Transverse colon (tissue), 4 donors: ENCODE data around the gene PPM1H.

ENCODE experiments used
- POLR2AphosphoS5 ChIP-seq, 3 donors: sonication (generic); formaldehyde crosslinking; IDR thresholded peaks; one replicate each; pipeline ENCODE4 v1.6.1; 2016; ENCODE audit warnings: antibody characterized with exemption in 3 of 3
- TF ChIP-seq, protein P1 (sequence below), 5 experiments: fragments of 200-600 bp in 3 of 5; fragments of 450-650 bp in 2 of 5; sonication (generic) in 3 of 5; IDR thresholded peaks; 1 replicate in 2 of 5; 2 replicates in 3 of 5; pipeline ENCODE4 v1.5.1; 2016 to 2017; ENCODE audit warnings: antibody characterized with exemption in 5 of 5, inconsistent platforms in 3 of 5, mild to moderate bottlenecking in 2 of 5, moderate library complexity in 1 of 5

DNA sequence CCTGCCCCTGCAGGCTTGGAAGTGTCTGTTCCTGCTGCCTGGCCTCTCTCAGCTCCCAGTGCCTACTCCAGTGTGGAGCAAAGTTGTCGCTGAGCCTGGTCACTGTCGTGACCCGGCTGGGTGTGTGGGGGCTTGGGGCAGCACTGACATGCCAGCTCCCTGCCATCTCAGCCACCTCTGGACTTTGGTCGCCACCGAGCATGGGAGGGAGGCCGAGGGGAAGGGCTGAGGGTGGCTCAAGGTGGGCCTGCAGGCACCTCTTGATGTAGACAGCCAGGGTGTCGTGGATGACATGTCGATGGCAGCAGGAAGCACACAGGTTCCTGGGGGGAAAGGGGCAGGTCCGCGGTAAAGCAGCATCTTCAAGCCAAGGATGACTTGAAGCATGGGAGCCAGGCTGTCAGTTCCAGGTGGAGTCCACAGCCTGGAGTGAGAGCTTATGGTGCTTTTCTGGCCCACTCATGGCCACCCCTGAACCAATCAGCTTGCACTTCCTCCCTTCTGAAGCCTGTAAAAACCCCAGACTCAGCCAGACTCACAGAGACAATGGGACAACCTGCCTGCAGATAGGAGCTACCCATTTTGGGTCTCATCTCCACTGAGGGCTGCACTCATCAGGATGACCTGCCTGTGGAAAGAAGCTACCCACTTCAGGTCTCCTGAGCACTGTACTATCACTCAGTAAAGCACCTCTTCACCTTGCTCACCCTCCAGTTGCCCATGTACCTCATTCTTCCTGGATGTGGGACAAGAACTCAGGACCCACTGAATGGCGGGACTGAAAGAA, 258.2 kb downstream of the PPM1H start:
- TF ChIP-seq, protein P1, sequence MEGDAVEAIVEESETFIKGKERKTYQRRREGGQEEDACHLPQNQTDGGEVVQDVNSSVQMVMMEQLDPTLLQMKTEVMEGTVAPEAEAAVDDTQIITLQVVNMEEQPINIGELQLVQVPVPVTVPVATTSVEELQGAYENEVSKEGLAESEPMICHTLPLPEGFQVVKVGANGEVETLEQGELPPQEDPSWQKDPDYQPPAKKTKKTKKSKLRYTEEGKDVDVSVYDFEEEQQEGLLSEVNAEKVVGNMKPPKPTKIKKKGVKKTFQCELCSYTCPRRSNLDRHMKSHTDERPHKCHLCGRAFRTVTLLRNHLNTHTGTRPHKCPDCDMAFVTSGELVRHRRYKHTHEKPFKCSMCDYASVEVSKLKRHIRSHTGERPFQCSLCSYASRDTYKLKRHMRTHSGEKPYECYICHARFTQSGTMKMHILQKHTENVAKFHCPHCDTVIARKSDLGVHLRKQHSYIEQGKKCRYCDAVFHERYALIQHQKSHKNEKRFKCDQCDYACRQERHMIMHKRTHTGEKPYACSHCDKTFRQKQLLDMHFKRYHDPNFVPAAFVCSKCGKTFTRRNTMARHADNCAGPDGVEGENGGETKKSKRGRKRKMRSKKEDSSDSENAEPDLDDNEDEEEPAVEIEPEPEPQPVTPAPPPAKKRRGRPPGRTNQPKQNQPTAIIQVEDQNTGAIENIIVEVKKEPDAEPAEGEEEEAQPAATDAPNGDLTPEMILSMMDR (IDR thresholded peaks at IDR 0.05): no peak
- TF ChIP-seq POLR2AphosphoS5 (IDR thresholded peaks at IDR 0.05): no peak
